OCI-LY1 (cell line): ENCODE data around the gene MYO15A.

ENCODE experiments used
- H2AFZ ChIP-seq: fragments of 200-600 bp; sonication (generic), shearing (Covaris generic); 2 replicates; pipeline ENCODE4 v1.6.0; 2014; ENCODE audit warnings: antibody characterized with exemption, mild to moderate bottlenecking, low read length
- H3F3A ChIP-seq: fragments of 200-600 bp; sonication (generic), shearing (Covaris generic); 2 replicates; pipeline ENCODE4 v1.6.0; 2014; ENCODE audit warnings: mild to moderate bottlenecking, antibody characterized with exemption, low read length, moderate library complexity; ENCODE audit not compliant: insufficient read depth
- H3K27ac ChIP-seq: fragments of 200-600 bp; sonication (generic); 2 replicates; pipeline ENCODE4 v1.5.1; 2014; ENCODE audit warnings: low read length, mixed run types, mild to moderate bottlenecking, low read depth; ENCODE audit not compliant: poor library complexity, severe bottlenecking
- H3K27me3 ChIP-seq: fragments of 200-600 bp; sonication (generic); 2 replicates; pipeline ENCODE4 v1.6.0; 2014; ENCODE audit warnings: antibody characterized with exemption, mild to moderate bottlenecking, low read length, moderate library complexity; ENCODE audit not compliant: insufficient read depth
- H3K36me3 ChIP-seq: fragments of 200-600 bp; sonication (generic); 2 replicates; pipeline ENCODE4 v1.6.1; 2014; ENCODE audit warnings: mild to moderate bottlenecking, antibody characterized with exemption, low read length, moderate library complexity, mixed read lengths; ENCODE audit not compliant: insufficient read depth
- H3K4me1 ChIP-seq: fragments of 200-600 bp; sonication (generic); 2 replicates; pipeline ENCODE4 v1.5.1; 2014; ENCODE audit warnings: mild to moderate bottlenecking, low read length, moderate library complexity; ENCODE audit not compliant: insufficient read depth, severe bottlenecking
- H3K4me2 ChIP-seq: fragments of 200-600 bp; sonication (generic), shearing (Covaris generic); 2 replicates; pipeline ENCODE4 v1.6.1; 2014; ENCODE audit warnings: low read length
- H3K4me3 ChIP-seq: fragments of 200-600 bp; sonication (generic); 2 replicates; pipeline ENCODE4 v1.5.1; 2014; ENCODE audit warnings: low read length, low read depth, mild to moderate bottlenecking, mixed read lengths; ENCODE audit not compliant: poor library complexity, severe bottlenecking
- H3K79me2 ChIP-seq: fragments of 200-600 bp; shearing (Covaris generic); 2 replicates; pipeline ENCODE4 v1.6.1; 2016; ENCODE audit warnings: mixed run types, low read length, mixed read lengths; ENCODE audit not compliant: insufficient read depth
- H3K9ac ChIP-seq: fragments of 200-600 bp; sonication (generic), shearing (Covaris generic); 2 replicates; pipeline ENCODE4 v1.6.1; 2014; ENCODE audit warnings: mild to moderate bottlenecking, low read length, mixed read lengths
- H3K9me2 ChIP-seq: fragments of 200-600 bp; sonication (generic), shearing (Covaris generic); 2 replicates; pipeline ENCODE4 v1.6.1; 2014; ENCODE audit warnings: low read depth, mild to moderate bottlenecking, low read length, mixed read lengths
- H3K9me3 ChIP-seq: fragments of 200-600 bp; shearing (Covaris generic); 2 replicates; pipeline ENCODE4 v1.6.1; 2014; ENCODE audit warnings: low read length, mixed read lengths
- H4K20me1 ChIP-seq: fragments of 200-600 bp; sonication (generic), shearing (Covaris generic); 2 replicates; pipeline ENCODE4 v1.6.0; 2016; ENCODE audit warnings: mild to moderate bottlenecking, low read length; ENCODE audit not compliant: insufficient read depth
- EZH2 ChIP-seq: fragments of 200-600 bp; sonication (generic), shearing (Covaris generic); IDR thresholded peaks from 2 replicates; pipeline ENCODE4 v1.8.0; 2017; ENCODE audit warnings: borderline replicate concordance, mixed run types, mild to moderate bottlenecking, antibody characterized with exemption, low read length, moderate library complexity, mixed read lengths
- TF ChIP-seq, protein P1 (sequence below): fragments of 200-600 bp; sonication (generic), shearing (Covaris generic); IDR thresholded peaks from 2 replicates; pipeline ENCODE4 v1.5.1; 2017; ENCODE audit warnings: mild to moderate bottlenecking, antibody characterized with exemption, low read length, moderate library complexity, mixed read lengths

Gene MYO15A

DNA sequence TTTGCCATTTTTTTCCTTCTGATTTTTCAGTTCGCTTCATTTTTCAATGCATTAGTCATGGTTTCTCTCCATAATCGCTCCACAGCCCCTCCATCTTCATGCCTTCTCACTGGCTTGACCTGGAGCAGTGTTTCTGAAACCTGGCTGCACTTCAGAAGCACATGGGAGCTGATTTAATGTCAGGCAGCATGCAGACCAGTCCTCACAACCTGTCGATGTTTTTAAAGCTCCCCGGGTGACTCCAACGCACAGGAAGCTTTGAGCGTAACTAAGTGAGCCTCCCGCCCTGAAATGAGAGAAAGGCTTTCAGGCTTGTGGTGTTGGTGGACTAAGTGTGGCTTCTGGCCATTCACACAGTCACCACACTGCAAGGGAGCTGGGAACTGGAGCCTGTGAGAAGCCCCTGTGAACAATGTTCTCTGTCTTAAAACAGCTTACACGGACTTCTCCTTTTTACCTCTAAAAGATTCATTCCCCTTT lies 37.7 kb upstream of the MYO15A start:
- Histone ChIP-seq H4K20me1 (no peaks in the 10 kb centered on the region), H3K4me1 (no peaks in the 10 kb centered on the region), H2AFZ (no peak overlapping the region), H3K79me2 (no peaks in the 10 kb centered on the region), H3K36me3 (0 out of 2 replicates have a peak, but pooled peaks cover 3% of the 10 kb centered on the region), H3K9ac (no peak overlapping the region), H3K9me3 (no peaks in the 10 kb centered on the region), H3F3A (no peaks in the 10 kb centered on the region), H3K9me2 (no peaks in the 10 kb centered on the region), H3K4me2 (no peak overlapping the region), H3K4me3 (no peak overlapping the region), H3K27ac (no peak overlapping the region), H3K27me3 (0 out of 2 replicates have a peak, but pooled peaks cover 2% of the 10 kb centered on the region)
- TF ChIP-seq EZH2 = no peak
- TF ChIP-seq, protein P1, sequence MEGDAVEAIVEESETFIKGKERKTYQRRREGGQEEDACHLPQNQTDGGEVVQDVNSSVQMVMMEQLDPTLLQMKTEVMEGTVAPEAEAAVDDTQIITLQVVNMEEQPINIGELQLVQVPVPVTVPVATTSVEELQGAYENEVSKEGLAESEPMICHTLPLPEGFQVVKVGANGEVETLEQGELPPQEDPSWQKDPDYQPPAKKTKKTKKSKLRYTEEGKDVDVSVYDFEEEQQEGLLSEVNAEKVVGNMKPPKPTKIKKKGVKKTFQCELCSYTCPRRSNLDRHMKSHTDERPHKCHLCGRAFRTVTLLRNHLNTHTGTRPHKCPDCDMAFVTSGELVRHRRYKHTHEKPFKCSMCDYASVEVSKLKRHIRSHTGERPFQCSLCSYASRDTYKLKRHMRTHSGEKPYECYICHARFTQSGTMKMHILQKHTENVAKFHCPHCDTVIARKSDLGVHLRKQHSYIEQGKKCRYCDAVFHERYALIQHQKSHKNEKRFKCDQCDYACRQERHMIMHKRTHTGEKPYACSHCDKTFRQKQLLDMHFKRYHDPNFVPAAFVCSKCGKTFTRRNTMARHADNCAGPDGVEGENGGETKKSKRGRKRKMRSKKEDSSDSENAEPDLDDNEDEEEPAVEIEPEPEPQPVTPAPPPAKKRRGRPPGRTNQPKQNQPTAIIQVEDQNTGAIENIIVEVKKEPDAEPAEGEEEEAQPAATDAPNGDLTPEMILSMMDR = no peak

DNA sequence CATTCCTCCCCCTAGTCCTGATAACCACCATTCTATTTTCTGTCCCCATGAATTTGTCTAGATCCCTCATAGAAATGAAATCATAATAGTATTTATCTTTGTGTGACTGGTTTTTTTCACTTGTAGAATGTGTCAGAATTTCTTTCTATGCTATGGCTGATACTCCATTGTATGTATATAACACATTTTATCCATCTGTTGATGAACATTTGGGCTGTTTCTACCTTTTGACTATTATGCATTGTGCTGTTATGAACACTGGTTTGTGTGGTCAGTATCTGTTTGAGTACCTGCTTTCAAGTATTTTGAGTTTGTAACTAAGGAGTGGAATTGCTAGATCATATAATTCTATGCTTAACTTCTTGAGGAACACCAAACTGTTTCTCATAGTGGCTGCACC lies 36.8 kb upstream of the MYO15A start:
- no peaks in the 10 kb centered on the region for H3K9me3 ChIP-seq
- no peaks in the 10 kb centered on the region for H3F3A ChIP-seq
- H2AFZ ChIP-seq = no peak overlapping the region
- no peaks in the 10 kb centered on the region for H3K79me2 ChIP-seq
- H3K27ac ChIP-seq = no peak overlapping the region
- TF ChIP-seq, protein P1 = no peak
- TF ChIP-seq EZH2 = no peak
- H3K4me1 ChIP-seq = no peaks in the 10 kb centered on the region
- H3K36me3 ChIP-seq = no peaks in the 10 kb centered on the region
- no peak overlapping the region for H3K9ac ChIP-seq
- no peak overlapping the region for H3K4me2 ChIP-seq
- H4K20me1 ChIP-seq = no peaks in the 10 kb centered on the region
- no peak overlapping the region for H3K4me3 ChIP-seq
- no peaks in the 10 kb centered on the region for H3K9me2 ChIP-seq
- H3K27me3 ChIP-seq = 0 out of 2 replicates have a peak, but pooled peaks cover 2% of the 10 kb centered on the region

DNA sequence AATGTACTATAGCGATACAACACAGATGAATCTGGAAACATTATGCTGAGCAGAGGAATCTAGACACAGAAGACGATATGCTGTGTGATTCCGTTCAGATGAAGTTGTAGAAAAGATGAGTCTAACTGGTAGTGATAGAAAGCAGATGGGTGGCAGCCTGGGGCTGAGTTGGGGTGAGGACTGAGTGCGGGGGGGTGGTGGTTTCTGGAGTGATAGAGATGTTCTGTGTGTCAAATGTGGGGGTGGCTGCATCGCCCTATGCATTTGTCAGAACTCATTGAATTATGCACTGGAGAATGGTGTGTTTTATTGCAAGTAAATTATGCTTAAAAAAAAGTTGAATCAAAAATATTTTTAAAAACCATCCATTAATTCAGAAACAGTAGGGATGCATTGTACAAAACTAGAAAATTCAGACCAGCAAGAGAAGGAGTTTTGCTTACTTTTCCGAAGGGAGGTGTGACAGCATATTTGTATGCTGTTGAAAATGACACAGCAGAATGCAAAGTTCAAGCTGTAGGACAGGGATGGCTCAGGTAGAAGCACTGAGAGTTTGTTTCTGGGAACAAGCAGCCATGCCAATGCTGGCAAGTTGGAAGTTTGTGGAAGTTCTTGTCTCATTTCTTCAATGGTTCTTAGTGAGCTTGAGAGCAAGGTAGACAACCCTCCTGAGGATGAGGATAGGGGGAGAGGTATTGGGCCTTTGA lies 33.8 kb upstream of the MYO15A start:
- no peak overlapping the region for H3K4me2 ChIP-seq
- H3K9me3 ChIP-seq = no peaks in the 10 kb centered on the region
- H3K27me3 ChIP-seq = 0 out of 2 replicates have a peak, but pooled peaks cover 2% of the 10 kb centered on the region
- no peak overlapping the region for H3K4me3 ChIP-seq
- H3K79me2 ChIP-seq = no peaks in the 10 kb centered on the region
- H3K9ac ChIP-seq = no peak overlapping the region
- H3F3A ChIP-seq = no peaks in the 10 kb centered on the region
- no peak overlapping the region for H3K27ac ChIP-seq
- TF ChIP-seq EZH2 = no peak
- TF ChIP-seq, protein P1 = no peak
- H4K20me1 ChIP-seq = no peaks in the 10 kb centered on the region
- H3K4me1 ChIP-seq = no peaks in the 10 kb centered on the region
- no peaks in the 10 kb centered on the region for H3K36me3 ChIP-seq
- H2AFZ ChIP-seq = no peak overlapping the region
- no peaks in the 10 kb centered on the region for H3K9me2 ChIP-seq
